HepG2 (cell line): ENCODE measurements around the gene ZNF628. TPM values are rescaled to one million over a fixed set of nuclear protein-coding genes. Genes with fewer than 3 reads are reported as not detected.
A peak's percentile ranks its signal among the peaks of the same experiment; 100 is the strongest.

Source experiments
- BRF2 ChIP-seq: sonication (generic); formaldehyde crosslinking; IDR thresholded peaks from 2 replicates; pipeline ENCODE4 v1.8.1; 2022; ENCODE audit warnings: mild to moderate bottlenecking, missing genetic modification reagents
- HOXA7 ChIP-seq: sonication (generic); formaldehyde crosslinking; IDR thresholded peaks from 2 replicates; pipeline ENCODE4 v1.8.1; 2022; ENCODE audit warnings: mild to moderate bottlenecking, missing genetic modification reagents, moderate library complexity
- JUNB ChIP-seq: sonication (generic); formaldehyde crosslinking; IDR thresholded peaks from 2 replicates; pipeline ENCODE4 v1.8.0; 2022; ENCODE audit warnings: missing genetic modification reagents, mild to moderate bottlenecking, borderline replicate concordance
- NFKB2 ChIP-seq: sonication (generic); formaldehyde crosslinking; IDR thresholded peaks from 2 replicates; pipeline ENCODE4 v1.4.0; 2020; ENCODE audit warnings: missing genetic modification reagents, borderline replicate concordance
- SNAPC4 ChIP-seq: sonication (generic); formaldehyde crosslinking; IDR thresholded peaks from 2 replicates; pipeline ENCODE4 v1.4.0; 2020; ENCODE audit warnings: mild to moderate bottlenecking, missing genetic modification reagents
- TBL1XR1 ChIP-seq: fragments of 150-350 bp; IDR thresholded peaks from 2 replicates; pipeline ENCODE4 v1.6.1; 2014; ENCODE audit warnings: borderline replicate concordance, low read length; ENCODE audit not compliant: partially characterized antibody
- TBX2 ChIP-seq: sonication (generic); formaldehyde crosslinking; IDR thresholded peaks from 2 replicates; pipeline ENCODE4 v1.5.0; 2020; ENCODE audit warnings: missing genetic modification reagents, mild to moderate bottlenecking, borderline replicate concordance
- TFDP2 ChIP-seq: sonication (generic); formaldehyde crosslinking; IDR thresholded peaks from 2 replicates; pipeline ENCODE4 v1.4.0; 2020; ENCODE audit warnings: missing genetic modification reagents
- ZBTB49 ChIP-seq: sonication (generic); formaldehyde crosslinking; IDR thresholded peaks from 2 replicates; pipeline ENCODE4 v1.4.0; 2020; ENCODE audit warnings: missing genetic modification reagents, borderline replicate concordance
- ZFX ChIP-seq: sonication (generic); formaldehyde crosslinking; IDR thresholded peaks from 2 replicates; pipeline ENCODE4 v1.4.0; 2020; ENCODE audit warnings: mild to moderate bottlenecking, low read depth, missing genetic modification reagents, moderate library complexity
- ZNF383 ChIP-seq: sonication (generic); formaldehyde crosslinking; IDR thresholded peaks from 2 replicates; pipeline ENCODE4 v1.4.0; 2020; ENCODE audit warnings: missing genetic modification reagents, mild to moderate bottlenecking, borderline replicate concordance
- ZNF574 ChIP-seq: sonication (generic); formaldehyde crosslinking; IDR thresholded peaks from 2 replicates; pipeline ENCODE4 v1.4.0; 2020; ENCODE audit warnings: missing genetic modification reagents
- ZSCAN25 ChIP-seq: sonication (generic); formaldehyde crosslinking; IDR thresholded peaks from 2 replicates; pipeline ENCODE4 v1.8.0; 2022; ENCODE audit warnings: mild to moderate bottlenecking, missing genetic modification reagents
- polyA plus RNA-seq, 8 experiments: library from polyadenylated mRNA; depleted of rRNA in 3 of 8; stranded (reverse) in 7 of 8; unstranded in 1 of 8; fragments of >200 nt; fragmentation: Illumina TruSeq in 4 of 8; extraction: Trizol in 4 of 8; gene quantifications; 2 replicates each; pipeline versions ENCODE4 v1.2.1 to v1.2.3, GENCODE V29; 2011 to 2016; ENCODE audit warnings: low read depth in 4 of 8, missing spikeins in 1 of 8, mixed read lengths in 1 of 8; ENCODE audit not compliant: insufficient read depth in 1 of 8
- total RNA-seq, 5 experiments: library from RNA; depleted of rRNA; stranded (reverse); fragments of >200 nt; fragmentation: Illumina TruSeq; extraction: Trizol; gene quantifications; 2 replicates each; pipeline ENCODE4 v1.2.3, GENCODE V29; 2016; ENCODE audit warnings: low read depth in 1 of 5

Gene ZNF628
- total and polyA plus RNA-seq, 2 of the 13 experiments (the other 11 are each of a cell fraction or from before 2014, with no cell fraction given), result 0.54 to 1.2 TPM

- TF ChIP-seq BRF2 (CRISPR knock-in tag), result no peak
- TF ChIP-seq ZNF574 (CRISPR knock-in tag), result peak; percentile 12; the same call in 1 of the 2 replicates
- TF ChIP-seq NFKB2 (CRISPR knock-in tag), result no peak
- TF ChIP-seq JUNB, result peak; percentile 39; the same call in 1 of the 2 replicates
- TF ChIP-seq ZFX (CRISPR knock-in tag), result peak; percentile 50; the same call in 1 of the 2 replicates
- 0 out of 2 replicates have a peak, but pooled peaks have one; percentile 45 for TF ChIP-seq HOXA7
- 0 out of 2 replicates have a peak, but pooled peaks have one; percentile 32 for TF ChIP-seq TFDP2 (CRISPR knock-in tag)
- TF ChIP-seq ZBTB49 (CRISPR knock-in tag), result no peak
- no peak for TF ChIP-seq TBL1XR1
- no peak for TF ChIP-seq SNAPC4 (CRISPR knock-in tag)
- TF ChIP-seq TBX2 (CRISPR knock-in tag), result peak; percentile 31; the same call in 1 of the 2 replicates
- 0 out of 2 replicates have a peak, but pooled peaks have one; percentile 35 for TF ChIP-seq ZSCAN25
- TF ChIP-seq ZNF383 (CRISPR knock-in tag), result no peak
Measured at GRCh38 chr19:55526216-55527196, 50.1 kb downstream of the ZNF628 start (continued).
